Mucosa of stomach (tissue), 1 donor: Measurements from ENCODE around the gene TATDN2.
"Not testable (repeated sequence)": the region's sequence is repeated elsewhere in the genome, so short reads cannot be mapped to it uniquely, and the experiment has no call there.

ENCODE experiments used
- H3K27me3 ChIP-seq: one replicate; pipeline ENCODE4 v1.7.0; 2013; ENCODE audit warnings: mild to moderate bottlenecking, low read length; ENCODE audit not compliant: control insufficient read depth, insufficient read depth
- H3K36me3 ChIP-seq: one replicate; pipeline ENCODE4 v1.7.0; 2013; ENCODE audit warnings: low read length; ENCODE audit not compliant: control insufficient read depth, insufficient read depth
- H3K4me1 ChIP-seq: one replicate; pipeline ENCODE4 v1.7.0; 2013; ENCODE audit warnings: mild to moderate bottlenecking, low read length; ENCODE audit not compliant: control insufficient read depth, insufficient read depth
- H3K4me3 ChIP-seq: one replicate; pipeline ENCODE4 v1.7.0; 2013; ENCODE audit warnings: low read length
- H3K9ac ChIP-seq: one replicate; pipeline ENCODE4 v1.7.0; 2013; ENCODE audit warnings: mild to moderate bottlenecking, low read length, moderate library complexity
- H3K9me3 ChIP-seq: one replicate; pipeline ENCODE4 v1.7.0; 2013; ENCODE audit warnings: mild to moderate bottlenecking, low read length, moderate library complexity; ENCODE audit not compliant: control insufficient read depth
- donor health status: Pancreatic carcinoma.

The TATDN2 gene

DNA sequence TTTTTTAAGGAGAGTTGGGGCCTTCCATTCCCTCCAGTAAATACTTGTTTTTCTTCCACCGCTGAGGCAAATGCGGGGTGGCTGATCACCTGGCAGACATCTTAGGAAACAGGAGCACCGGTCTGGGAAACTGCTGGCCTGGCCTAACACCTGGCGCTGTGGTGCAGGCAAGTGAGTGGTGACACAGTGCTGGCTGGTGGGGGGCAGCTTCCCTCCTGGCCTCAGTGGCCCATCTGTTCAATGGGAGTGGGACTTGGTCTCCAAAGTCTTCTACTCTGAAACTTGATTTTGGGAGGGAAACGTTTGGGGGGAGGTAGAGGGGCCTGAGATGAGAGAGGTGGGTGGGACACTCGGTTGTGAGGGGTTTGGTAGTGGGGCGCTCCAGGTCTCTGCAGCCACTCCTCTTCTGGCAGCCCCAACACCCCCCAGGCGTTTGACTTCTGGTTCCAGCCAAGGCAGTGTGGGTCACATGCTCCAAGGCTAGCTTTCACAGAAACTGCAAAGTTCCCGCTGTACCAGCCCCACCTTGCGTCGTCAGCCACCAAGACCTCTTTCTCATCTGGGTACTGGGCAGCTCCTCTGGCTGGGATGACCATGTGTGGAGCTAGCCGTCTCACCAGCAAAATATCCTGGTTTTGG, 39.8 kb downstream of the TATDN2 start:
- Histone ChIP-seq H3K9me3 (no peaks in the 10 kb centered on the region), H3K9ac (no peak overlapping the region), H3K27me3 (no peaks in the 10 kb centered on the region), H3K36me3 (peaks cover 10% of the 10 kb centered on the region), H3K4me1 (peaks cover 10% of the 10 kb centered on the region), H3K4me3 (no peak overlapping the region)

DNA sequence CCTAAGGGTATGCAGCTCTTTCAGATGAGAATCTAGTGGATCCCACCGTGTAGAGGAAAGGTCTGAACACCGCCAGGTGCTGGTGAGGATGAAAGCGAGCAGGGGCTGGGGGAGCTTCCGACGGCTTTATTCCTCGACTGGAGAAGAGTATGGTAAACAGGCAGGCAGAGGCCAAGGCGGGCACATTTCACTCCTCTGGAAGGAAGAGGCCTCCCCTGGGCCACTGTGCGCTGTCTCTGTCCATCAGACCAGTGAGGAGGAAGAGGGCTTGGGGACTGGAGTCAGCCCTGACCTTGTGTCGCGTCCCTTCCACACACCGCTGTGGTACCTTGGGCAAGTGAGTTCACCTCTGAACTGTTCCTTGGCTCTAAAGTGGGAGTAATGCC, 40.3 kb downstream of the TATDN2 start:
- Histone ChIP-seq H3K9me3 (no peaks in the 10 kb centered on the region), H3K4me1 (peaks cover 12% of the 10 kb centered on the region), H3K4me3 (no peak overlapping the region), H3K9ac (no peak overlapping the region), H3K27me3 (no peaks in the 10 kb centered on the region), H3K36me3 (peaks cover 10% of the 10 kb centered on the region)

DNA sequence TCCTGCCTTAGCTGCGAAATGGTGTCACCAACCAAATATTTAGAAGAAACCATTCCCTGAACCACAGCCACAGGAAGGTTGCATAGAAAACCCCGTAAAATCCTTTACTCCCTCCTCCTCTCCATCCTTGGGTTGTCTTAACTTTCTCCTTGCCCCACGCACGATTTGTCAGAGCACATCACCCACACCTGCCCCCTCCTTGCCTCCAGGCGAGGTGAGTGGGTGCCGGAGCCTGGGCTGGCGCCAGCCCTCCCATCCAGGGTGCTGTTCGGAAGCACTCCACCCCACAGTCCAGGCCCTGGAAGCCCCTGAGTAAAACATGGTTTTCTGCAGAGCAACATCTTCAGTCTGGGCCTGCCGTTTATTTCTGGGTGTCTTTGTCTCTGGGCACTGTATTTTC, 40.8 kb downstream of the TATDN2 start:
- Histone ChIP-seq H3K36me3 (peaks cover 10% of the 10 kb centered on the region), H3K27me3 (no peaks in the 10 kb centered on the region), H3K9ac (no peak overlapping the region), H3K4me3 (no peak overlapping the region), H3K4me1 (peaks cover 12% of the 10 kb centered on the region), H3K9me3 (no peaks in the 10 kb centered on the region)

DNA sequence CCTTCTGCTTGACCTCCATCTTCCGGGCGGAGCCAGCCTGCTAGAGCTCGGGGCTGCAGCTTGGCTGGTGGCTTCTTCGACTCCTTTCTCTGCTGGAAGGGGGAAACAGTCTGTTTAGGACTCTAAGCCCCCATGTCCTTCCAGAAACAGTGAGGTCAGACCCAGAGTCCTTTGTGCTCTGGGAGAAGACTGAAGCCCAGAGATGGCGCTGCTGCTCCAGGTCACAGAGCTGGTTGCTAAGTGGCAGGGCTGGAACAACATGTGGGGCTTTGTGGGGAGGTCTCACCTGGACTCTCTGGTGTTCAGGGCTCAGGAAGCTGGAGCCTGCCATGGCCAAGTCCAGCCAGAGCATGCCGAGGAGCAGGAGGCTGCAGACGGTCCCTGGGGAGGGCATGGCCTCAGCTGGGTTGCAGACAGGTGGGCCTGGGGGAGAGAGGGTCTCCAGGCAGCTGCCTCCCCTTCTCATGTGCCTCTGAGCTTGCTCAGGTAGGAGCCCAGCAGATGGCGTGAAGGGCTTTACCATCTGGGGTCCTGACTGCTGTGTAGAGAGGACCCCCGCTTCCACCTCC, 41.6 kb downstream of the TATDN2 start:
- H3K4me1 ChIP-seq, result peaks cover 12% of the 10 kb centered on the region
- no peaks in the 10 kb centered on the region for H3K27me3 ChIP-seq
- no peak overlapping the region for H3K4me3 ChIP-seq
- H3K36me3 ChIP-seq, result peaks cover 10% of the 10 kb centered on the region
- H3K9me3 ChIP-seq, result no peaks in the 10 kb centered on the region
- no peak overlapping the region for H3K9ac ChIP-seq

DNA sequence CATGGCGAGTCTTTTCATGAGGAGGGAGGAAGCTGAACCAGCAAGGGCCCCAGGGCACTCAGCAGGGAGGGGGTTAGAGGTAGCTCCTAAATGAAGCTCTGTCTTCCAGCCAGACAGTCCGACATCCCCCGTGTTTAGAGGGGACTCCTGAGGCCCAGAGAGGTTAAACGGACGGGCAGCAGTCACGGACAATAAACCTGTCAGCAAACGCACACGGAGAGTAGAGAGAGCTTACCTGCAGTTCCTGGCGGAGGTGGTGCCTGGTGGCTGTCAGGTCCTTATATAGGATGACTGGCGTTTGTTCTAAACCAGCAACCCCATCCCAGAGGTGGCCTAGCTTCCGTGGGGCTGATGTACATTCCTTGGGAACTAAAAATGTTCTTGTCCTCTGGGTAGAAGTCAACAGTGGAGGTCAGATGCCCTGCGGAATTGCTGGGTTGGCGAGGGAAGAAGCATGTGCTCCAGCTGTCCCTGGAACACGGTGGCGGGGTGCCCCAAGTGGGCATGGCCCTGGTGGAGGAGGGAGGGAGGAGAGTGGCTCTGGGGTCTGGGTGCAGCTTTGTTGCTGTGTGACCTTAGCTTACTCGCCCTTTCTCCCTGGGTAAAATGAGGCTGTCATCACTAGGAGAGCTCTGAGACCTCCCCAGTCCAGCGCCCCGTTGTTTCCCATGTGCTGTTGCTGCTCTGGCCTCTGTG, 42.4 kb downstream of the TATDN2 start:
- Histone ChIP-seq H3K9ac (no peak overlapping the region), H3K4me1 (peaks cover 12% of the 10 kb centered on the region)

DNA sequence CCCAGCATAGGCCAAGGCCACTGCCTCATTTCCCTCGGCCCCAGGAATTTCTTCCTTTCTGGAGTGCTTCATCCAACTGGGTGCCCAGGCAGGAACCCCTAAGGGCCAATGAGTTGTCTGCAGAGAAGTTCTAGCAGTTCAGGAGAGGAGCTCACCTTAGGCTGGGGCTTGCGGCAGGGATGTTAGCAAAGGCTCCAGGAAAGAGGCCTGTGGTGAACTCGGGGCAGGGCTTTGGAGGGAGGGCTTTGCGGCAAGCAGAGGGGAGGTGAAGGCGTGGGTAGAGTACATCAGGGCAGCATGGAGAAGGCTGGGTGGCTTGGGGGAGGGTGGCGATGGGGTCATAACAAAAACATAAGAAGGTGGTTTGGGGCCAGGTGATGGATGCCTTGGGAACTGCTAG, 43.4 kb downstream of the TATDN2 start:
- H3K36me3 ChIP-seq, result peaks cover 10% of the 10 kb centered on the region

More for the DNA sequence above, 42.4 kb downstream of the TATDN2 start:
- H3K27me3 ChIP-seq, result no peaks in the 10 kb centered on the region
- H3K9me3 ChIP-seq, result no peaks in the 10 kb centered on the region
- peaks cover 10% of the 10 kb centered on the region for H3K36me3 ChIP-seq
- H3K4me3 ChIP-seq, result no peak overlapping the region

DNA sequence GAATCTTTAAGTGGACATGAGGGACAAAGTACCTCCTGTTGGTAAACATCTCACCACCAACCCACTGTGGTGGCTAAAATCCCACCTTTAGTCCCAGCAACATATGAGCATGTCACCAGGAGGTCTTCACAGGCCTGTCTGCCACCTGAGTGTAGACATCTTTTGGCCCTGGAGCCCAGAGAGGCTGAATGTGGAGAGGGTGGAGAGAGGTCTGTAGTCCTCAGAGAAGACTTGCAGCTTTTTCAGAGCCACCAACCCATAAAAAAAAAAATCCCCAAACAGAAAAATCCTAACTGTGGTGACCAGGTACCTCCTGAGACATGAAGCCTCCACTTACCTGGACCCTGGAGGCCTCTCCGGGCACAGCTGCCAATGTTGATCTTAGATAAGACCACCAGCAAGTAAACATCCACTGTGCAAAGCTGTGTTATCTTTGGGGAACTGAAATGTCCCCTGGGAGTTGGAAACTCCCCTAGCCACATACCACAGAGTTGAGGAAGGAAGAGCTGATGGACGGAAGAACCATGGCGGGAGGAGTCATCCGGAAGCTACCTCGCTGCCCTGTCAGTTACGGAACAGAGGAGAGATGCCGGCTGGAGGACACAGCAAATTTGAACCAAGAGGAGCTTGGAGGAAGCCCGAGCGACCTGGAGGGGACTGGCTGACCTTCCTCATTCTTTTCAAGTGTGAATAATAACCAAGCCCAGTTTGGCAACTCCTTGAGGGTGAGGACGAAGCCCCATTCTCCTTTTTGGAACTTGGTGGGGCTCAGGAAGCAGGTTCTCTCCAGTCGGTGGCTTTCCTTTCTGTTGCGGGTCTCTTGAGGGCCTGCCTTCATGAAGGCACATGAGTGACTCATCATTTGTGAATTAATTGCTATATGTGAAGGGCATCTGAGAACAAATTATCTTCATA, 44.5 kb downstream of the TATDN2 start, which contains the start of gene GHRL:
Gene GHRL, minus strand, starts transcription at position 443 of the 915 bp plus-strand sequence. CDS start 2,767 bp downstream, outside the sequence.
- Histone ChIP-seq H3K27me3 (no peaks in the 10 kb centered on the region), H3K36me3 (peaks cover 10% of the 10 kb centered on the region), H3K4me3 (no peak within 1 kb of the TSS), H3K9me3 (no peaks in the 10 kb centered on the region), H3K9ac (no peak within 1 kb of the TSS), H3K4me1 (peaks cover 12% of the 10 kb centered on the region)

More for the DNA sequence above, 43.4 kb downstream of the TATDN2 start:
- Histone ChIP-seq H3K9ac (no peak overlapping the region), H3K4me1 (peaks cover 12% of the 10 kb centered on the region), H3K4me3 (no peak overlapping the region), H3K27me3 (no peaks in the 10 kb centered on the region), H3K9me3 (no peaks in the 10 kb centered on the region)

DNA sequence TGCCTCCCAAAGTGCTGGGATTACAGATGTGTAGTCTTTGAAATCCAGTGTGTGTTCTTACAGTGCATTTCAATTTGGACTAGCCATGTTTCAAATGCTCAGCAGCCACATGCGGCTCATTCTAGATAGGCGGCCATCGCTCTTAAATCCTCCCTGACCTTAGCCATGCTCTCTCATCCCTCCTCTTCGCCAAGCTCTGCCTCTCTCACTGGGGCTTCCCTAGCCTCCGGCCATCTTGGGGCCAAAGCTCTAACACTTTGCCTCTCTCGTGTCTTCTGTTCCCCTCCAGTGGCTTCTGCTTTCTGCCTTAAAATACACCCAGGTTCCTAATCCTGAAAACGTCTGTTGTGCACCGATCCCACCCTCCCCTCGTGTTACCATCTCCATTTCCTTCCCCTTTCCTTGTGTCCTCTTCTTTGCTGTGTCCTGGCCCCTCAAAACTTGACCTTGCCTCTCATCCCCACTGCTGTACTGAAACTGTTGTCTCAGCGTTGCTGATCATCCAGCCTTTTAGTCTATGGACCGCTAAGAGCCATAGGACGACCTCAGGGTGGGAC, 45.8 kb downstream of the TATDN2 start:
- Histone ChIP-seq H3K9me3 (no peaks in the 10 kb centered on the region), H3K27me3 (no peaks in the 10 kb centered on the region), H3K36me3 (peaks cover 1% of the 10 kb centered on the region), H3K4me1 (peaks cover 12% of the 10 kb centered on the region), H3K9ac (no peak overlapping the region), H3K4me3 (no peak overlapping the region)

DNA sequence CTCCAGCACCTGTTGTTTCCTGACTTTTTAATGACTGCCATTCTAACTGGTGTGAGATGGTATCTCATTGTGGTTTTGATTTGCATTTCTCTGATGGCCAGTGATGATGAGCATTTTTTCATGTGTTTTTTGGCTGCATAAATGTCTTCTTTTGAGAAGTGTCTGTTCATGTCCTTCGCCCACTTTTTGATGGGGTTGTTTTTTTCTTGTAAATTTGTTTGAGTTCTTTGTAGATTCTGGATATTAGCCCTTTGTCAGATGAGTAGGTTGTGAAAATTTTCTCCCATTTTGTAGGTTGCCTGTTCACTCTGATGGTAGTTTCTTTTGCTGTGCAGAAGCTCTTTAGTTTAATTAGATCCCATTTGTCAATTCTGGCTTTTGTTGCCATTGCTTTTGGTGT, 49.8 kb downstream of the TATDN2 start:
- H3K9me3 ChIP-seq, H3K9ac ChIP-seq, H3K27me3 ChIP-seq, H3K4me1 ChIP-seq, H3K4me3 ChIP-seq: not testable (repeated sequence)
- peaks cover 12% of the 10 kb centered on the region for H3K36me3 ChIP-seq

DNA sequence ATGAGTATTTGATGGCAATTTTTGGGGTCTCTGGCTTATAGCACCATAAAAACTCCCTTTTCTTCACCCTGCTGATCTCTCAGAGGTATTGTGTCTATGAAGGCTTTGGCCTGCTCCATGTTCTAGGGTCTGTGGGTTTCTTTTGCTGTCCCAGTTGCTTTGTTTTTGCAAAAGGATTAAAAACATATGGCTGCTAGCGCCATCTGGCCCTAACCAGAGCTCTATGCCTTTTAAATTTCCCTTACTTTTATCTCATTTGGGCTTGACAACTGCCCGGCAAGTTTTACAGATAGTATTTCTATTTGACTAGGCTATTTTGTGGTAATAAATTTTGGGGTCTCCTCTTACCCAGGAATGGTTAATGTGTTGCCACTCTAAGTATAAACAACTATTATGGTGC, 50.9 kb downstream of the TATDN2 start:
- Histone ChIP-seq H3K9ac (no peak overlapping the region), H3K36me3 (peaks cover 22% of the 10 kb centered on the region), H3K4me1 (no peaks in the 10 kb centered on the region), H3K27me3 (no peaks in the 10 kb centered on the region), H3K4me3 (no peak overlapping the region), H3K9me3 (no peaks in the 10 kb centered on the region)

DNA sequence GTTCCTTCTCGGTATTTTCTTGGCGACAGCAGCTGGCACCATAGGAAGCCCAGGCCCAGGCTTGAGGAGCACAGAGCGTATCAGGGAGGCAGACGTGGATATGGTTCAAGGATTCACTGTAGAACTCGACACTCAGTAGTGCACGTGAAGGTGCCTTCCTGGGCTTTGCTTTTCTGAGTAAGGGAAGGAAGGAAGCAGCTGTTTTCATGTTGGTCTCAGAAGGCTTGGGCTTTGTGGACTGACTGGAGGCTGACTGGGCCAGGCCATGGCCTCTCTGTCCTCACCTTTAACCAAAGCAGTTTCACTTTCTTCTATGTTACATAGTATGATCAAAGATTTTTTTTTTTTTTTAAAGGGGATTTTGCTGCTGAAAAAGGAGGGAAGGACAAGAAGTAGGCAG, 51.4 kb downstream of the TATDN2 start:
- Histone ChIP-seq H3K4me3 (no peak overlapping the region), H3K9ac (no peak overlapping the region), H3K36me3 (peaks cover 25% of the 10 kb centered on the region)

More for the DNA sequence above, 51.4 kb downstream of the TATDN2 start:
- Histone ChIP-seq H3K9me3 (no peaks in the 10 kb centered on the region), H3K4me1 (no peaks in the 10 kb centered on the region), H3K27me3 (no peaks in the 10 kb centered on the region)
